ENCODE measurements around the gene TADA1. TPM values are rescaled to one million over a fixed set of nuclear protein-coding genes. Genes with fewer than 3 reads are reported as not detected.
A peak's percentile ranks its signal among the peaks of the same experiment; 100 is the strongest.

The TADA1 gene
- total RNA-seq, 1 donor from 2014 or later = 24.1 TPM

- H3K27me3 Mint-ChIP-seq (ENCODE audit: low read depth) = peaks cover 17% of the 10 kb centered on the region
- no peaks in the 10 kb centered on the region for H3K4me1 Mint-ChIP-seq
- H3K4me3 Mint-ChIP-seq = no peak overlapping the region
- DNase-seq (ENCODE audit: low read depth, low spot score) = no peak
- H3K9me3 Mint-ChIP-seq = peaks cover 15% of the 10 kb centered on the region
- peaks cover 13% of the 10 kb centered on the region for H3K36me3 Mint-ChIP-seq (ENCODE audit: low read depth)
- no peak overlapping the region for H3K27ac Mint-ChIP-seq (ENCODE audit: unreplicated experiment)
- TF ChIP-seq, protein P1, sequence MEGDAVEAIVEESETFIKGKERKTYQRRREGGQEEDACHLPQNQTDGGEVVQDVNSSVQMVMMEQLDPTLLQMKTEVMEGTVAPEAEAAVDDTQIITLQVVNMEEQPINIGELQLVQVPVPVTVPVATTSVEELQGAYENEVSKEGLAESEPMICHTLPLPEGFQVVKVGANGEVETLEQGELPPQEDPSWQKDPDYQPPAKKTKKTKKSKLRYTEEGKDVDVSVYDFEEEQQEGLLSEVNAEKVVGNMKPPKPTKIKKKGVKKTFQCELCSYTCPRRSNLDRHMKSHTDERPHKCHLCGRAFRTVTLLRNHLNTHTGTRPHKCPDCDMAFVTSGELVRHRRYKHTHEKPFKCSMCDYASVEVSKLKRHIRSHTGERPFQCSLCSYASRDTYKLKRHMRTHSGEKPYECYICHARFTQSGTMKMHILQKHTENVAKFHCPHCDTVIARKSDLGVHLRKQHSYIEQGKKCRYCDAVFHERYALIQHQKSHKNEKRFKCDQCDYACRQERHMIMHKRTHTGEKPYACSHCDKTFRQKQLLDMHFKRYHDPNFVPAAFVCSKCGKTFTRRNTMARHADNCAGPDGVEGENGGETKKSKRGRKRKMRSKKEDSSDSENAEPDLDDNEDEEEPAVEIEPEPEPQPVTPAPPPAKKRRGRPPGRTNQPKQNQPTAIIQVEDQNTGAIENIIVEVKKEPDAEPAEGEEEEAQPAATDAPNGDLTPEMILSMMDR (conservative IDR thresholded peaks at IDR 0.05) = no peak
These were observed 19.7 kb upstream of the TADA1 start for GRCh38 chr1:166895766-166896165.

DNA sequence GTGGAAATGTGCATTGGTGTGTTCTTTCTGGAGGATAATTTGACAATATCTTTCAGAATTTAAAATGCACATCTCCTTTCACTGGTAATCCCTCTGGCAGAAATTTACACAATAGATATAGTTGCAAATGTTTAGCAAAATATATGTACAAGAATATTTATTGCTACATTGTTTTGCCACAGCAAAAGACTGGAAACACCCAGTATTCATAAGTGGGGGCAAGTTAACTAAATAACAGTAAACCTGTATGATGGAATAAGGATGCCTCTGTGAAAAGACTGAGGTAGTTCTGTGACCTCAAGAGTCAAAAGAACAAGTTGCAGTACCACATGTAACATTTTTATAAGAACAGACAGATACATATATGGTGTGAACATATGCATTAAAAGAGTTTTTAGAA, 13.7 kb upstream of the TADA1 start:
- no peak for DNase-seq (ENCODE audit: low read depth, low spot score)
- peaks cover 29% of the 10 kb centered on the region for H3K4me1 Mint-ChIP-seq
- H3K9me3 Mint-ChIP-seq = peaks cover 2% of the 10 kb centered on the region
- peaks cover 2% of the 10 kb centered on the region for H3K36me3 Mint-ChIP-seq (ENCODE audit: low read depth)
- H3K4me3 Mint-ChIP-seq = no peak overlapping the region
- TF ChIP-seq, protein P1 (conservative IDR thresholded peaks at IDR 0.05) = no peak
- no peak overlapping the region for H3K27ac Mint-ChIP-seq (ENCODE audit: unreplicated experiment)
- H3K27me3 Mint-ChIP-seq (ENCODE audit: low read depth) = peaks cover 31% of the 10 kb centered on the region

GRCh38 chr1:166888373-166889111, 12.5 kb upstream of the TADA1 start:
- DNase-seq (ENCODE audit: low read depth, low spot score) = no peak
- H3K4me1 Mint-ChIP-seq = peaks cover 34% of the 10 kb centered on the region
- TF ChIP-seq, protein P1 (conservative IDR thresholded peaks at IDR 0.05) = no peak
- H3K9me3 Mint-ChIP-seq = no peaks in the 10 kb centered on the region
- H3K36me3 Mint-ChIP-seq (ENCODE audit: low read depth) = no peaks in the 10 kb centered on the region
- no peak overlapping the region for H3K27ac Mint-ChIP-seq (ENCODE audit: unreplicated experiment)
- H3K4me3 Mint-ChIP-seq = no peak overlapping the region
- peaks cover 38% of the 10 kb centered on the region for H3K27me3 Mint-ChIP-seq (ENCODE audit: low read depth)

DNA sequence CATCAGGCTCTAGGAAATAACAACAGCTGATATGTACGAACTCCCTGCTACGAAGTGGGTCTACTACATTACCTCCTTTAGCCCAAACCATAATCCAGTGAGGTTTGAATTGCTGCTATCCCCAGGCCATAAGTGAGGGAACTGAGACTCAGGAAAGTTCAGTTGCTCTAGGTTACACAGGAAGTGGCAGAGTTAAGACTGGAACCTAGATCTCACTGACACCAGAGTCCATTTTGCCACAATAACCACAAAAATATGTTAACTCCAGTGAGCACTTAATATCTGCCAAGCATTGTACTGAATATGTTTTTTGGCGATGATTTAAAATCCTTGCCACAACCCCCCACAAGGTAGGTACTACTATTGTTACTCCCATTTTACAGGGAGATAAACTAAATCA, 8.9 kb upstream of the TADA1 start:
- Mint-ChIP-seq H3K36me3 (ENCODE audit: low read depth) (no peaks in the 10 kb centered on the region), H3K4me3 (no peak overlapping the region), H3K27me3 (ENCODE audit: low read depth) (peaks cover 34% of the 10 kb centered on the region), H3K9me3 (no peaks in the 10 kb centered on the region), H3K27ac (ENCODE audit: unreplicated experiment) (no peak overlapping the region), H3K4me1 (peaks cover 33% of the 10 kb centered on the region)
- TF ChIP-seq, protein P1 (conservative IDR thresholded peaks at IDR 0.05) = no peak
- no peak for DNase-seq (ENCODE audit: low read depth, low spot score)

GRCh38 chr1:166884040-166884642, 8.1 kb upstream of the TADA1 start:
- Mint-ChIP-seq H3K36me3 (ENCODE audit: low read depth) (no peaks in the 10 kb centered on the region), H3K27ac (ENCODE audit: unreplicated experiment) (no peak overlapping the region), H3K9me3 (no peaks in the 10 kb centered on the region), H3K4me1 (peaks cover 25% of the 10 kb centered on the region), H3K27me3 (ENCODE audit: low read depth) (peaks cover 30% of the 10 kb centered on the region), H3K4me3 (no peak overlapping the region)
- peak; percentile 70 for DNase-seq (ENCODE audit: low read depth, low spot score)
- TF ChIP-seq, protein P1 (conservative IDR thresholded peaks at IDR 0.05) = peak; percentile 75

Measured in neural crest cell (in vitro differentiated cells).